Smooth muscle cell (in vitro differentiated cells): ENCODE results near the gene CCDC87. TPM values are rescaled to one million over a fixed set of nuclear protein-coding genes. Genes with fewer than 3 reads are reported as not detected.

Experiments used
- DNase-seq: peaks from one replicate; lab custom pipeline; 2025; ENCODE audit not compliant: unreplicated experiment; lab: John Stamatoyannopoulos, UW
- H2AFZ ChIP-seq: fragments of 200-600 bp; sonication (generic); 2 replicates; pipeline ENCODE4 v1.6.0; 2016; ENCODE audit warnings: antibody characterized with exemption, low read depth, mild to moderate bottlenecking
- H3F3A ChIP-seq: fragments of 200-600 bp; sonication (generic); 2 replicates; pipeline ENCODE4 v1.6.0; 2017; ENCODE audit warnings: antibody characterized with exemption, low read depth
- H3K27ac ChIP-seq: fragments of 200-600 bp; sonication (generic); 2 replicates; pipeline ENCODE4 v1.5.1; 2016; ENCODE audit warnings: low read depth, mild to moderate bottlenecking
- H3K27me3 ChIP-seq: fragments of 200-600 bp; sonication (generic); 2 replicates; pipeline ENCODE4 v1.6.1; 2016; ENCODE audit warnings: low read depth, mild to moderate bottlenecking
- H3K36me3 ChIP-seq: fragments of 200-600 bp; sonication (generic); 2 replicates; pipeline ENCODE4 v1.5.1; 2016; ENCODE audit warnings: low read depth
- H3K4me1 ChIP-seq: fragments of 200-600 bp; sonication (generic); 2 replicates; pipeline ENCODE4 v1.5.1; 2016; ENCODE audit warnings: low read depth
- H3K4me2 ChIP-seq: fragments of 200-600 bp; sonication (generic); 2 replicates; pipeline ENCODE4 v1.6.0; 2016; ENCODE audit warnings: mild to moderate bottlenecking
- H3K4me3 ChIP-seq: fragments of 200-600 bp; sonication (generic); 2 replicates; pipeline ENCODE4 v1.5.1; 2016; ENCODE audit warnings: mild to moderate bottlenecking
- H3K79me2 ChIP-seq: fragments of 200-600 bp; sonication (generic); 2 replicates; pipeline ENCODE4 v1.6.0; 2016; ENCODE audit warnings: low read depth, mild to moderate bottlenecking
- H3K9ac ChIP-seq: fragments of 200-600 bp; sonication (generic); 2 replicates; pipeline ENCODE4 v1.6.0; 2016; ENCODE audit warnings: low read depth
- H3K9me3 ChIP-seq: fragments of 200-600 bp; sonication (generic); replicated peaks from 2 replicates; pipeline ENCODE4 v1.5.1; 2016; ENCODE audit warnings: low read depth
- H4K20me1 ChIP-seq: fragments of 200-600 bp; sonication (generic); 2 replicates; pipeline ENCODE4 v1.6.0; 2016; ENCODE audit warnings: low read depth
- WGBS: methylation state at CpG from one replicate; pipeline ENCODE4 v1.1.7; 2016; ENCODE audit warnings: low lambda C conversion rate; 5-methylcytosine and 5-hydroxymethylcytosine counted together
- polyA plus RNA-seq: library from polyadenylated mRNA; unstranded; fragments of >200 nt; fragmentation: Nextera tagmentation; extraction: Ambion mirVana; gene quantifications from 2 replicates; pipeline ENCODE4 v1.2.1, GENCODE V29; 2016
- total RNA-seq: library from RNA; depleted of rRNA; stranded (reverse); fragments of >200 nt; gene quantifications from 2 replicates; pipeline ENCODE4 v1.2.3, GENCODE V29; 2014
- TF ChIP-seq, protein P1 (sequence below): fragments of 200-600 bp; sonication (generic); IDR thresholded peaks from 2 replicates; pipeline ENCODE4 v1.5.1; 2017; ENCODE audit warnings: borderline replicate concordance, mild to moderate bottlenecking, antibody characterized with exemption; ENCODE audit not compliant: insufficient read depth, poor library complexity, severe bottlenecking

Gene CCDC87
- total and polyA plus RNA-seq, 2 experiments from 2014 or later = 0.56 to 2.5 TPM

DNA sequence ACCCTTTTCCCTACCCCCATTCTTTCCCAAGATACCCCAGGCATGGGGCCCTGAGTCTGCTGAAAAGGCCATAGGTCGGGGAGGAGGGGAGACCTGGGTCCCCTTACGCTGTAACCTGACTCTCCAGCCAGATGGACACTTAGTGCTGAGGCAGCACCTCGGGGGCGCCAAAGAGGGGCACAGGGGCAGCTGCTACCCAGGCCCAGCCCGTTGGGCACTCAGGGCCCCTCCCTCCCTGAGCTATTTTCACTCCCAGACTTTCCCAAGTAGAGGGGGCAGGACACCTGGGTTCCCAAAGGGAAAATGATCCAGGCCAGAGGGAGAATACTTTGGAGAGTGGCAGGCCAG, 45.2 kb downstream of the CCDC87 start:
- no peak overlapping the region for H2AFZ ChIP-seq
- H3K4me2 ChIP-seq = no peak overlapping the region
- H3F3A ChIP-seq = peaks cover 17% of the 10 kb centered on the region
- H3K4me1 ChIP-seq = peaks cover 13% of the 10 kb centered on the region
- H3K27me3 ChIP-seq = no peaks in the 10 kb centered on the region
- no peak for DNase-seq
- TF ChIP-seq, protein P1, sequence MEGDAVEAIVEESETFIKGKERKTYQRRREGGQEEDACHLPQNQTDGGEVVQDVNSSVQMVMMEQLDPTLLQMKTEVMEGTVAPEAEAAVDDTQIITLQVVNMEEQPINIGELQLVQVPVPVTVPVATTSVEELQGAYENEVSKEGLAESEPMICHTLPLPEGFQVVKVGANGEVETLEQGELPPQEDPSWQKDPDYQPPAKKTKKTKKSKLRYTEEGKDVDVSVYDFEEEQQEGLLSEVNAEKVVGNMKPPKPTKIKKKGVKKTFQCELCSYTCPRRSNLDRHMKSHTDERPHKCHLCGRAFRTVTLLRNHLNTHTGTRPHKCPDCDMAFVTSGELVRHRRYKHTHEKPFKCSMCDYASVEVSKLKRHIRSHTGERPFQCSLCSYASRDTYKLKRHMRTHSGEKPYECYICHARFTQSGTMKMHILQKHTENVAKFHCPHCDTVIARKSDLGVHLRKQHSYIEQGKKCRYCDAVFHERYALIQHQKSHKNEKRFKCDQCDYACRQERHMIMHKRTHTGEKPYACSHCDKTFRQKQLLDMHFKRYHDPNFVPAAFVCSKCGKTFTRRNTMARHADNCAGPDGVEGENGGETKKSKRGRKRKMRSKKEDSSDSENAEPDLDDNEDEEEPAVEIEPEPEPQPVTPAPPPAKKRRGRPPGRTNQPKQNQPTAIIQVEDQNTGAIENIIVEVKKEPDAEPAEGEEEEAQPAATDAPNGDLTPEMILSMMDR = no peak
- no peaks in the 10 kb centered on the region for H3K9me3 ChIP-seq
- no peaks in the 10 kb centered on the region for H3K36me3 ChIP-seq
- no peak overlapping the region for H3K27ac ChIP-seq
- no peak overlapping the region for H3K4me3 ChIP-seq
- H4K20me1 ChIP-seq = no peaks in the 10 kb centered on the region
- no peak overlapping the region for H3K9ac ChIP-seq
- 53% methylated on average over 5 of the region's 5 CpGs for WGBS
- peaks cover 6% of the 10 kb centered on the region for H3K79me2 ChIP-seq

DNA sequence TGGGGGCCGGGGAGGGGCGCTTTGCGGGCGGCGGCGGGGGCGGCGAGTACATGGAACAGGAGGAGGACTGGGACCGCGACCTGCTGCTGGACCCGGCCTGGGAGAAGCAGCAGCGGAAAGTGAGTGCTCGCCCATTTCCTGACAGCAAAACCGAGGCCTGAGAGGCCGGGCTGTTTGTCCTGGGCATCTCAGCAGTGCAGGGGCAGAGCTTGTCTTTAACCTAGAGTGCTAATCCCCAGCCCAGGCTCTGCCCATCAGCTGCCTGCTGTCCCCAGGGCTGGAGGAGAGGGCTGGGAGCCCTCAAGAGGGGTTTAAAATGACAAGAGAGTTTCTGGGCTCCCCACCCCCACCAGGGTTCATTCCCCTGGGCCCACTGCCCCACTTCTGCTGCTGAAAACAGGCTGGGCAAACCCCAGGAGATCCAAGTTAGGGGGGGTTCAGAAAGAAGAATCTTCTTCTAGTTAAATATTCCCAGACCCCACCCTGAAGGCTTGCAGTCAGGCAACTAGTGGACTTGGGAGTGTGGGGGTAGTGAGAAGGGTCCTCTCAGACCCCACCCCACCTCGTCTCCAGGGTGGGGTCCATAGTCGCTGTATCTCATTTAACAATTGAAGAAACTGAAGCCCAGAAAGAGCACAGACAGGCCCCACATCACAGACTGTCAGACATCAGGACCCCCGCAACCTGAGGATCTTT, 45.7 kb downstream of the CCDC87 start:
- Histone ChIP-seq H3K27me3 (no peaks in the 10 kb centered on the region), H3K4me3 (peak overlapping the region; percentile 90), H3K4me1 (peaks cover 13% of the 10 kb centered on the region), H3F3A (peaks cover 17% of the 10 kb centered on the region), H3K27ac (no peak overlapping the region), H3K9ac (no peak overlapping the region), H3K4me2 (peak overlapping the region; percentile 96), H3K79me2 (peaks cover 6% of the 10 kb centered on the region), H4K20me1 (no peaks in the 10 kb centered on the region), H3K9me3 (no peaks in the 10 kb centered on the region), H2AFZ (no peak overlapping the region), H3K36me3 (no peaks in the 10 kb centered on the region)
- TF ChIP-seq, protein P1 = no peak
- WGBS = 41% methylated on average over 9 of the region's 18 CpGs
- DNase-seq = no peak

DNA sequence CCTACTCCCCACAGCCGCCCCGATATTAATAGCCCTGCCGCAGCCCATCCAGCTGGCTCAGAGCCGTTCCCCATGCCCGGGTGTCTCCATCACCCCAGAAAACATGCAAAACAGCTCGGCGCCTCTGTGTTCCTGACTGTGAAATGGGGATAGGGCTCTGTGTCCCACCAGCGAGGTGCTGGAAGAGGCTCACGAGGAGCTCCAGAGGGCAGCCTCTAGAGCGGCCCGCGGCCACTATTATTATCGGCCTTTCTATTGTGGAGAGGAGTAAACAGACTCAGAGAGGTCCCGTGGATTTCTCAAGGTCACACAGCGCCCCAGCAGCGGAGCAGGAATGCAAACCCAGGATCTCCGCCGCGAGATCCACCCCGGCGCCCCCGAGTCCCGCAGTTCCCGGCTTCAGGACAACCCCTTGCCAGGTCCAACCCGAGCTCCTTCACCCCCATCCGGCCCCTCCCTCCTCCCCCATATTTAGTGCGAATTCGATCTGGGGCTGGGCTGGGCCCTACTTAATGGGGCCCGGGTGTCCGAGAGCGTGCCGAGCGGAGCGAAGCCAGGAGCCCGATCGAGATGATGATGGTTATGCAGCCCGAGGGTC, 46.4 kb downstream of the CCDC87 start, which contains the start of gene ACTN3:
ACTN3 (plus strand) TSS at position 536 of the 598 bp plus-strand sequence; CDS start at position 571, 35 bp downstream.
- no peaks in the 10 kb centered on the region for H3K27me3 ChIP-seq
- peak within 1 kb of the TSS; percentile 90 for H3K4me3 ChIP-seq
- no peaks in the 10 kb centered on the region for H3K9me3 ChIP-seq
- no peaks in the 10 kb centered on the region for H4K20me1 ChIP-seq
- H3K4me2 ChIP-seq = peak within 1 kb of the TSS; percentile 96
- no peaks in the 10 kb centered on the region for H3K36me3 ChIP-seq
- no peak within 1 kb of the TSS for H3K27ac ChIP-seq
- peaks cover 17% of the 10 kb centered on the region for H3F3A ChIP-seq
- peaks cover 13% of the 10 kb centered on the region for H3K4me1 ChIP-seq
- TF ChIP-seq, protein P1 = no peak
- peak within 1 kb of the TSS; percentile 86 for H3K9ac ChIP-seq
- peak within 1 kb of the TSS; percentile 57 for H2AFZ ChIP-seq
- 3% methylated on average over 36 of the region's 37 CpGs for WGBS
- DNase-seq = no peak
- peaks cover 6% of the 10 kb centered on the region for H3K79me2 ChIP-seq
